Measurements from ENCODE around the gene CDH4. TPM values are rescaled to one million over a fixed set of nuclear protein-coding genes. Genes with fewer than 3 reads are reported as not detected.
"Not testable (repeated sequence)": the region's sequence is repeated elsewhere in the genome, so short reads cannot be mapped to it uniquely, and the experiment has no call there.

Gene CDH4
- total RNA-seq, 2 donors from 2014 or later: 0.08 to 0.09 TPM

GRCh38 chr20:61982191-61982950 lies 730.3 kb downstream of the CDH4 start:
- Mint-ChIP-seq H3K27ac (peak overlapping the region; percentile 15 to 41), H3K9me3 (peaks cover 4 to 8% of the 10 kb centered on the region in 2 donors), H3K36me3 (peaks cover 23 to 31% of the 10 kb centered on the region in 2 donors)
- no peak for ATAC-seq
- DNase-seq (ENCODE audit: low spot score in 2 of 2): no peak

GRCh38 chr20:61982951-61983315 lies 730.9 kb downstream of the CDH4 start:
- peaks cover 28 to 36% of the 10 kb centered on the region in 2 donors for H3K36me3 Mint-ChIP-seq
- no peak overlapping the region for H3K27ac Mint-ChIP-seq
- DNase-seq (ENCODE audit: low spot score in 2 of 2) (no peak), ATAC-seq (no peak)
- H3K9me3 Mint-ChIP-seq: peaks cover 4 to 8% of the 10 kb centered on the region in 2 donors

- Mint-ChIP-seq H3K9me3 (peaks cover 4 to 8% of the 10 kb centered on the region in 2 donors), H3K27ac (no peak overlapping the region), H3K36me3 (peaks cover 29 to 41% of the 10 kb centered on the region in 2 donors)
- no peak for DNase-seq (ENCODE audit: low spot score in 2 of 2)
- no peak for ATAC-seq
These were observed 731.9 kb downstream of the CDH4 start for GRCh38 chr20:61983965-61984364.

- not testable (repeated sequence) for H3K27ac Mint-ChIP-seq; DNase-seq (ENCODE audit: low spot score in 2 of 2); H3K9me3 Mint-ChIP-seq; ATAC-seq
- peaks cover 31 to 44% of the 10 kb centered on the region in 2 donors for H3K36me3 Mint-ChIP-seq
These were observed 732.4 kb downstream of the CDH4 start for GRCh38 chr20:61984431-61984830.

- peaks cover 38 to 46% of the 10 kb centered on the region in 2 donors for H3K36me3 Mint-ChIP-seq
- H3K27ac Mint-ChIP-seq: no peak overlapping the region
- DNase-seq (ENCODE audit: low spot score in 2 of 2): no peak
- peaks cover 4 to 8% of the 10 kb centered on the region in 2 donors for H3K9me3 Mint-ChIP-seq
- no peak for ATAC-seq
These were observed 733.0 kb downstream of the CDH4 start for GRCh38 chr20:61985096-61985495.

GRCh38 chr20:61986762-61987321 lies 734.8 kb downstream of the CDH4 start:
- Mint-ChIP-seq H3K27ac (no peak overlapping the region), H3K36me3 (peaks cover 49 to 55% of the 10 kb centered on the region in 2 donors), H3K9me3 (peaks cover 7 to 10% of the 10 kb centered on the region in 2 donors)
- no peak for ATAC-seq
- DNase-seq (ENCODE audit: low spot score in 2 of 2): no peak

GRCh38 chr20:61988665-61989064 lies 736.6 kb downstream of the CDH4 start:
- DNase-seq (ENCODE audit: low spot score in 2 of 2) (no peak), ATAC-seq (no peak)
- Mint-ChIP-seq H3K27ac (no peak overlapping the region), H3K9me3 (peaks cover 12 to 24% of the 10 kb centered on the region in 2 donors), H3K36me3 (peaks cover 61 to 72% of the 10 kb centered on the region in 2 donors)

GRCh38 chr20:61989741-61990140 lies 737.7 kb downstream of the CDH4 start:
- Mint-ChIP-seq H3K36me3 (peaks cover 65 to 72% of the 10 kb centered on the region in 2 donors), H3K9me3 (peaks cover 12 to 28% of the 10 kb centered on the region in 2 donors), H3K27ac (no peak overlapping the region)
- ATAC-seq (no peak), DNase-seq (ENCODE audit: low spot score in 2 of 2) (no peak)
